GM12872 (cell line): ENCODE results near the gene SPOP.

Source experiments
- CTCF ChIP-seq: IDR thresholded peaks from 3 replicates; pipeline ENCODE4 v1.5.1; 2011; ENCODE audit warnings: low read depth, mild to moderate bottlenecking, low read length, moderate library complexity; ENCODE audit not compliant: insufficient read depth

Gene SPOP

GRCh38 chr17:49572806-49573420 lies 105.0 kb downstream of the SPOP start:
- TF ChIP-seq CTCF: no peak

DNA sequence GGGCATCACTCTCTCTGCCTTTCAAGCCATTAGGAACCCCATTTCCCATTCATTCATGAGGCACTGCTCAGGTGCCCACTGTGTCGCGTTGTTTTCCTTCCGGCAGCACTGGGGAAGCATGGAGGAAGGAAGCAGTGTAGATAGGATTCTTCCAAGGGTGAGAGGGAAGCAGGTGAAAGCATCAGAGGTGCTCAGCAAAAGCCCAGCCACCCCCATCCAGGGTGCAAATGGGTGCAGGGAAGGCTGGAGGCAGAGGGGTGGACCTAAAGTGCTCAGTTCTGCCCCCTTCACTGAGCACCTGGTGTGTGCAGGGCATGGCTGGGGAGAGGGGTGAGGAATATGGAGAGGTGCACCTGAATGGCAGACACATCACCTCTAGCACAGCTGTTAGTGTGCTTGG lies 105.7 kb downstream of the SPOP start:
- TF ChIP-seq CTCF: no peak

DNA sequence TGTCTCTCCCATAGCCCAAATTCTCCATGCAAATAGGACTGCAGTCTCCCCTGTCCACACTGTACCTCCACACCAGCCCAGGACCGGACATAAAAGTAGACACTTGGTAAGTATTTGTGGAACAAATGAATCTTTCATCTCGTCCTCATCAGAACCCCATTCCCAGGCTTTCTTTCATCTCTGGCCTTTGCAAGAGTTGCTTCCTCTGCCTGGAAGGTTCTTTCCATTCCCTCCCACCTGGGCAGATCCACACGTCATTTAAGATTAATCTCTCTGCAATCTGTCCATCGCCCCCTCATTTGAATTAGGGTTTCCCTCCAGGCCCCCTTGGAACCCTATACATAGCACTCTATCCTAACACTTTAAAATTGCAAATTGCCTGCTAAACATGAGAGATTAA lies 106.1 kb downstream of the SPOP start:
- no peak for TF ChIP-seq CTCF

DNA sequence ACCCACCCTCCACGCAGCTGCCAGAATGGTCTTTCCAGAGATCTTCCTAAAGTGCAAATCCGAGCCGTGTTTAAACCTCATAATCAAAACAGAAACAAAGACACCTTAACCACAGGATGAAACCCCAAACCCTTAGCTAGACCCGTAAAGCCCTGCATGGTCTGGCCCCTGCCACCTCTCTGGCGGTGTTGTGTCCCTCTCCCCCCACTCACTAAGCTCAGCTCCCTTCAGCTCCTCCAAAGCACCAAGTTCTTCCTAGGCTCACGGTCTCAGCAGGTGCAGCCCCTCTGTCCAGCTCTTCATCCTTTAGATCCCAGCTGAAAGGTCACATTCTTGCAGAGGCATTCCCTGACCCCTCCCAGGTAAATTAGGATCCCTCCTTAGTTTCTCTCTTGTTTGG lies 106.6 kb downstream of the SPOP start:
- no peak for TF ChIP-seq CTCF

DNA sequence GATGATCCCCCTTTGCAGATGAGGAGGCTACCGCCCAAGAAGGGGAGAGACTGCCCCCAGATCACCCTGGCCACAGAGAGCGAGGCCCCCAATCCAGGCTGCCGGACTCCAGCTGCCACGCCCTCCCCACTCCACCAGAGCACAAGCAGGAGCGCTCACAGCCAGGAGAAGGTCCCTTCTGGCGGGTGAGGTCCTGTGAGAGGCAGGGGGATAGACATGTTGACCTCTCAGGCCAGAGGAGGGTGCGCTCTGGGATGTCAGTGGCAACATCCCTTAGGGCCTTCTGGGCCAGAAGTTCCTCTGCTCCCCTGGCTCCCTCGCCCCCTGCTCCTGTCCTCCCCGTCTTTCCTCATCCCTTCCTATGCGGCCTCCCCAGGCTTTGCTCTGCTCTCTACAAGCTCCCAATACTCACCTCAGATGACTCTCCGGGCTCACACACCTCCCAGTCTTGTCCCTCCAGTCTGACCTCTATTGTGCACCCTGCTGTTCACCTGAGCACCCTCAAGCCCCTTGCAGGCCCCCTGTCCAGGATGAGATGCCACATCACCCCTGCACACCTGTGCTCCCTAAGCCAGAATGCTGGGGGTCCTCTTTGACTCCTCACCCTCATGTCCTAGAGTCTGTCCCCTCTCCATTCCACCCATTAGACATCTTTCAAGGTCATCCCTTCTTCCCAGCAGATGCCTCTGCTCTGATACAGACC lies 107.2 kb downstream of the SPOP start:
- no peak for TF ChIP-seq CTCF

- TF ChIP-seq CTCF: peak; percentile 94
These were observed 109.8 kb downstream of the SPOP start for GRCh38 chr17:49567871-49568694.

DNA sequence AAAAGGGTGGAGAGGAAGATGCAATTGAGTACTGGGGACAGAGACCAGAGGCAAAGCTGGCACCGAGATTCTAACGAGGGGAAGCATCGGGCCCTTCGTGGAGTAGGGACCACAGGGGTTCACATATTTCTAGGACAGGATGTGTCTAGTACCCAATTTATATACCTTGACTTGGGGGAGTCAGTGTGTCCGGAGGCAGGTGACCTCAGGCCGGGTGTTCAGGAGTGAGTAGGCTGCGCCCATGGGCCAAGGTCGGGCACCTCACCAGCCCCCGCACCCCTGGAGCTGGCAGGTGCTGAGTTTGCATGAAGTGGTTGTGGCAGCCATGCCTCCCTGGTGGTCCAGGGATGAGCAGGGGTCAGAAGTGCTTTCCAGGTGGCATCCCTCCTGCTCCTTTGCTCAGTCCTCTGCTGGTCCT lies 110.8 kb downstream of the SPOP start:
- TF ChIP-seq CTCF: no peak
